Vagina (tissue), 2 donors: ENCODE results near the gene LY86.

Source experiments
- POLR2A ChIP-seq, 2 donors: fragments of 450-650 bp; IDR thresholded peaks; one replicate each; pipeline ENCODE4 v1.6.1; 2017; ENCODE audit warnings: antibody characterized with exemption in 2 of 2, mild to moderate bottlenecking in 2 of 2, moderate library complexity in 2 of 2
- POLR2AphosphoS5 ChIP-seq, 2 donors: sonication (generic); formaldehyde crosslinking; IDR thresholded peaks; one replicate each; pipeline ENCODE4 v1.9.0; 2017; ENCODE audit warnings: antibody characterized with exemption in 2 of 2, mild to moderate bottlenecking in 2 of 2, low read depth in 1 of 2; ENCODE audit not compliant: insufficient read depth in 1 of 2
- TF ChIP-seq, protein P1 (sequence below), 3 experiments: fragments of 450-650 bp in 2 of 3; fragments of 200-600 bp in 1 of 3; sonication (generic) in 1 of 3; IDR thresholded peaks; one replicate each; pipeline ENCODE4 v1.5.1; 2017 to 2019; ENCODE audit warnings: antibody characterized with exemption in 3 of 3, mild to moderate bottlenecking in 2 of 3, moderate library complexity in 2 of 3

DNA sequence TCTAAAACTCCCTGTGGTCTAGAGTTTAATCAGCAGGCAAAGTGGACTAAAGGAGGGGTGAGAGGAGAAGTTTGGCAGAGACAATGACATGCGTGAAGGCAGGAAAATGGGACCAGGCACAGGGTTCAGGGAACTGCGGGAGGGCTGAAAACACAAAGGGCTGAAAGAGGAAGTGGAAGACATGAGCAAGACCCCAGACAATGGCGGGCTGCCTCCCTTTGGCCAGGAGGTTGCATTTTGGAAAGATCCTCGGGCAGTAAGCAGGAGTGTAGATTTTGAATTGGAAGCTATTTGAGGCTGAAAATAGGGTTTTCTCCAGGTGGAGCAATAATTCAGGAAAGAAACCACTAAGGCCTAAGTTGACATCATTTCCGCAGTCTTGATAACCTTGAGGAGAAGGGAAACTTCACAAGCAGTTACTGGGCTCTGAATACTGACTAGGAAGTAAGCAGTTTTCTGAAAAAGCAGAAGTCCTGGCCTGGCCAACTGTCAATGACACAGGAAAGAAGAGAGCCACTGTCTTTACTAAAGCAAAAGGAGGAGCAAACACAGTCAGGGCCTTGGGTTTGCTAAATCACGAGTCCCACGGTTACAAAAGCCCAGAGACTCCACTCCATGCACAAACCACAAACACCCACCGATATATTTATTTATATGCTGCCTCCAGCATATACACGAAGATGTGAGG, 3.4 kb downstream of the LY86 start:
- TF ChIP-seq POLR2A (IDR thresholded peaks at IDR 0.05) (no peak), POLR2AphosphoS5 (IDR thresholded peaks at IDR 0.05; ENCODE audit: insufficient read depth in 1 of 2, low read depth in 1 of 2) (no peak)
- TF ChIP-seq, protein P1, sequence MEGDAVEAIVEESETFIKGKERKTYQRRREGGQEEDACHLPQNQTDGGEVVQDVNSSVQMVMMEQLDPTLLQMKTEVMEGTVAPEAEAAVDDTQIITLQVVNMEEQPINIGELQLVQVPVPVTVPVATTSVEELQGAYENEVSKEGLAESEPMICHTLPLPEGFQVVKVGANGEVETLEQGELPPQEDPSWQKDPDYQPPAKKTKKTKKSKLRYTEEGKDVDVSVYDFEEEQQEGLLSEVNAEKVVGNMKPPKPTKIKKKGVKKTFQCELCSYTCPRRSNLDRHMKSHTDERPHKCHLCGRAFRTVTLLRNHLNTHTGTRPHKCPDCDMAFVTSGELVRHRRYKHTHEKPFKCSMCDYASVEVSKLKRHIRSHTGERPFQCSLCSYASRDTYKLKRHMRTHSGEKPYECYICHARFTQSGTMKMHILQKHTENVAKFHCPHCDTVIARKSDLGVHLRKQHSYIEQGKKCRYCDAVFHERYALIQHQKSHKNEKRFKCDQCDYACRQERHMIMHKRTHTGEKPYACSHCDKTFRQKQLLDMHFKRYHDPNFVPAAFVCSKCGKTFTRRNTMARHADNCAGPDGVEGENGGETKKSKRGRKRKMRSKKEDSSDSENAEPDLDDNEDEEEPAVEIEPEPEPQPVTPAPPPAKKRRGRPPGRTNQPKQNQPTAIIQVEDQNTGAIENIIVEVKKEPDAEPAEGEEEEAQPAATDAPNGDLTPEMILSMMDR (IDR thresholded peaks at IDR 0.05) = no peak
